ENCODE results near the gene PEPD.

PEPD gene

DNA sequence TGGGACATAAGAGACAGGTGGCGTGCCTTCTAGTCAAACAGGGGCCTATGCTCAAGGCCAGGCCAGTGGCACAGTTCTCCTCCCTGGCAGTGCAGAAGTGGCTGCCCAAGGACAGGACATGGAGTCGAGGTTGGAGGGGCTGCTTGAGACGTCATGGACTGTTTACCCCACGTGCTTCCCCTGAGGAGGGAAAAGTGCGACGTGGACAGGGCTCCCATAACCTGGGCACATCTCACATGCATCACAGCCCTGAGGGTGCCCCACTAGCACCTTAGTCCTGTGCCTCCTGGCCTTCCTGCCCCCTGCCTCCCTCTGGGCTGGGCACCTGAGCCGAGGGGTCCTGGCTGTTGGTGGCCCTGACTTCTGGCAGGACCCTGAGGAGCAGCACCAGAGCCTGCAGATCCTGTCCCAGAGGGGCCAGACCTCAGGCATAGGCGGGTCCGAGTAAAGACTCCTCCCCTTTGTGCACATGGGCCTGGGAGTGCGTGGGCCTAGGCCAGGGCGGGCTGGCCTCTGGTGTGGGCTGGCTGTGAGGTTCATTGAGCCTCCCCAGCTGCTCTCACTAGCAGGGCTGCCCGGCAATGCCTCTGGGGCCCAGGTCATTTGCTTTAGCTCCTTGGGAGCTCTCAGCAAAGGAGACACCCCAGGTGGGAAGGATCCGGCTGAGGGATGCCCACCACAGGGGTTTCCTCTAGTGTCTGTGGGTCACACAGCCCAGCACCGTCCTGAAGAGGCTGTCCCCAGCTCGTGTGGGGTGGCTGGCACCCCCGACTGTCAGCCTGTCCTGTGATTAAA, 82.4 kb downstream of the PEPD start:
- DNase-seq (ENCODE audit: low read depth): no peak

DNA sequence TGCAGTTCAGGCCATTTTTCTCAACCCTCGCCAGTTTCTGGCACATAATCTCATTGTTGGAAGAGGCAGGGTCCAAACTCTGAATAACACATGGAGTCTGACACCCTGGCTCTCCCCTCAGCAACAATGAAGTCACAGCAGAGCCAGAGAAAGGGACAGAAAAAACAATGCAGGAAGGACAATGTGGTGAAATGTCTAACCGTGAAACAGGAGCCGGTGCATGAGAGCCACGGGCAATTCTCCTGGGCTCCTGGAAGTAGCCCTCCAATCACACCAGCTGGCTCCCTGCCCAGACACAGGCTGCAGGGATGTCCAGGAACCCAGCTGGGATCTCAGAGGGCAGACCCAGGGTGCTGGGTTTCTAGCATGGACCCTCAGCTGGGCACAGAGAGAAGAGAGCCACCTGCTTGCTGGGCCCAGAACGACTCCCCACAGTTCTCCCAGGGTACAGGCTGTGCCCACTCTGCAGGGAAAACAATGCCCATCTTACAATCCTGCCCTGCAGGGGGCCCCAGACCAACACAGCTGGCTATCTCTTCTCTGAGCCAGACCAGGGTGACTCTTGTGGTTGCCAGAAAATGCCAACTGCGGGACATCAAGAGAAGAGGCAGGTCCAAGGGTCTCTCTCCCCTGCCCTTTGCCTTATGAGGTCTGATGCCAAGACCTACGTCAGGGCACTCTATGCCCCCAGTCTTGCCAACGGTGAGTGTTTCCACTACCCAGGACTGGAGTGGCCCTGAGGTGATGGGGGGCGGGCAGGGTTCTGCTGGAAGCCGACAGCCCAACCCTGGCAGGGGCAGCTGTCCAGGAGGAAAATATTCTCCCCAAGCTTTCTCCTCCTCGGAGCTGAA, 83.5 kb downstream of the PEPD start:
- DNase-seq (ENCODE audit: low read depth): no peak

DNA sequence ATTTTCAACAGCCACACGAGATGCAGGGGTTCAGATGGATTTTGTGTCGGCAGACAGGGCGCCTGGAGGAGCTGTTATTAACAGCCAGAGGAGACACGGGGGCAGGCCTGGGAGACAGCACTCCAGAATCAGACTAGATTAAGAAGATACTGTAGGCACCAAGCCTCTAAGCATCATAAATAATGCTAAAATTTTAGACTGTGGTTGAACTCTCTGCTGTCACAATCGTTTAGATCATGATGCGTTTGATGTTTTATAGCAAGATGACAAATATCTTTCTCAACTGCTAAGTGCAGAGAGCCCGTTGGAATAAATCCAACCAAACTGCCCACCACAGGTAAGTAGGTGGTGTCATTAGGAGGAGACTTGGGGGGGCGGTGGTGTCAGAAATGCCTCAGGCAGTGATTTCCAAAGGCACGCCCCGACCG, 84.2 kb downstream of the PEPD start:
- no peak for DNase-seq (ENCODE audit: low read depth)

DNA sequence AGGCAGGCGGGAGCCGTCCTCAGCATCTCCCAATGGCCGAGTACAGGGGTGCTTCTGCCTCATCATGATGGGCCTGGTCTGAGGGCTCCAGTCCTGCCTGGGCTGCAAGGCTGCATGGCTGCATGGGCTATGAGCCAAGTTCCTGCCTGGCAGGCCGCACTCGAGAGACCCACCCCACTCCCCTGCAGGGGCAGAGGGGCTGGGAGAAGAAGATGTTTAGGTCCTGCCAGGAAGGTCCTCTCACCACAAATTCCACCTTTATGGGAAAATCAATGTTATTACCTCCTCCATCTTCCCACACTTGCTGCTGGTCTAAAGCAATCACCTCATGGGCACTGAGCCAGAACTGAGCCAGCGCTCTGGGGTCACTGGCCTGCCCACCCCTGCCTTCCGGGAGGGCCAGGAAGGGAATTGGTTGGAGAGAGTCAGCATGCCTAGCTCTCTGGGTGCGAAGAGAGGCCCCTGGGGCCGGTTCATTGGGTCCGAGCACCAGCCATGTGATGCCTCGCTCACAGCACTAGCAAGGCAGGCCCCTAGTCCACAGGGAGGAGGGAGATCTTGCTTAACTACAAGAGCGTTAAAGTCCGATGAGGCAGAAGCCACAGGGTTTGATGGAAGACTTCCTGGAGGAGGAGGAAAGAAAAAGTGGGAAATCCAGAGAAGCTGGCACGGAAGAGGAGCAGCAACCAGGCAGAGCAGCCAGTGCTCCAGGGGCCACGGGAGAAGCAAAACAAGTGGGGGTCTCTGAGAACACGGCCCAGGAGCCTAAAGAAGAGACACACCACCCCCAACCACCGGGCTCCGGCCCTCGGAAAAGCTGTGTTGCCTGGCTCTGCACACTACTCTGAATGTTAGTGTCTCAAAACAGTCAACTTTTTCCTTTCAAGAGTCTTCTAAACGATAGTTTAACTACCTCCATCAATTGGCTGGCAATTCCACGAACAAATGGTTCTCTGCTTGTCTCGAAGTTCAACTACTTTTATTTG, 84.9 kb downstream of the PEPD start:
- DNase-seq (ENCODE audit: low read depth): no peak

DNA sequence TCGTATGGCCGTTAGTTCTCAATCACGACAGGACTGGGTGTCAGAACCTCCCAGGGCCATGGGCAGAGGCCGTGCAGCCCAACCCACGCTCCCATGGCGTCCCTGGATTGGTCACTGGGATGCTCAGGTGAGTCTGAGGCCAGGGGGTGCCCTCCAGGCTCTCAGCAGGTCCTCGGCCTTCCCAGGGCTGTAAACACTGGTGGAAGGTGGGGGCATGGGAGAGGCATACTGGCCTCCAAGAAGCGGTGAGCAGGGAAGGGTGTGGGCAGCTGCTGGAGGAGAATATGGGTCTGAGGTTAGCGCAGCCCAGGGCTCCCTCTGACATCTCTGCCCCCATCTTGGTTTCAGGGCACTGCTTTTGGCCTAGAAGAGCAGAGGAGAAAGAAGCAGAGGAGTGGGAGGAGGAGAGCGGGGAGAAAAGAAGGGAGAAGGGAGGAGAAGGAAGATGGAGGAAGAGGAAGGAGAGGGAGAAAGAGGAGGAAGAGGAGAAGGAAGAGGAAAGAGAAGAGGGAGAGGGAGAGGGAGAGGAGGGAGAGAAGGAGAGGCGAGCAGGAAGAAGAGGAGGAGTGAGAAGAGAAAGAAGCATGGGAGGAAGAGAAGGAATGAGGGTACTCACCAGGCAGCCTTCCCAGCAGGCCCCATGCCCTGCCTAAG, 85.8 kb downstream of the PEPD start:
- DNase-seq (ENCODE audit: low read depth): no peak

DNA sequence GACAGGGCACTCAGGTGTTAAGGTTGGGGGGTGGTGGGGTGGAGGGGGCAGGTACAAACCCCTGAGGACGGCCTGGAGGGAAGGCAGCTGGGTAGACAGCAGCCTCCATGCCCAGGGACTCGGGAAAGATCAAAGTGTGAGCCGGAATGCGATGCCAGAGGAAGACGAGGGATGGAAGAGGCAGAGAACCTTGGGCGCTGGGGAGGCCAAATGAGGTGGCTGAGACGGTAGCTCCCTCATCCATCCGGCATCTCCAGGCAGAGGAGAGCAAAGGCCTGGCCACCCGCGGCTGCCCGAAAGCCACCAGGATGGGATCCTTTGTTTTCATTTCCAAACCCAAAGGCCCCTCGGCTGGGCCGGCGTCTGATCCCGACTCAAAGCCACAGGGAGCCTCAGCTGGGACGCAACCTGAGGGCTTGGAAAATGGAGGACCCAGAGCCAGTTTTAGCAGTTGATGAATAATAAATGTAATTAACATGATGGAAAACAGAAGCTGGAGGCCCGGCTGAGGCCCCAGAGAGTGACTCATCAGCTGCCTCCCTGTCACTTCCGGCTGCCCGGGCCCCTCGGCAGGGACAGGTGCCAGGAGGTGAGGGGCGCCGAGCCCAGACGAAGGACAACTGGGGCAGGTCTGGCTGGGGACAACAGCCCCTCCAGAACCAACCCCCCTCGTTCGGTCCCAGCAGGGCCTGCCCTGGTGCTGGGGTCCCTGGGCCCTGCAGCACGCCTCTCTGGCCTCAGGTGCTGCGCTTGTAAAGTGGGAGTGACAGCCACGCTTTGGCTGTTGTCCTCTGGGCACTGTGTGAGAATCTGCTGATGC, 86.5 kb downstream of the PEPD start:
- DNase-seq (ENCODE audit: low read depth): peak; percentile 30

DNA sequence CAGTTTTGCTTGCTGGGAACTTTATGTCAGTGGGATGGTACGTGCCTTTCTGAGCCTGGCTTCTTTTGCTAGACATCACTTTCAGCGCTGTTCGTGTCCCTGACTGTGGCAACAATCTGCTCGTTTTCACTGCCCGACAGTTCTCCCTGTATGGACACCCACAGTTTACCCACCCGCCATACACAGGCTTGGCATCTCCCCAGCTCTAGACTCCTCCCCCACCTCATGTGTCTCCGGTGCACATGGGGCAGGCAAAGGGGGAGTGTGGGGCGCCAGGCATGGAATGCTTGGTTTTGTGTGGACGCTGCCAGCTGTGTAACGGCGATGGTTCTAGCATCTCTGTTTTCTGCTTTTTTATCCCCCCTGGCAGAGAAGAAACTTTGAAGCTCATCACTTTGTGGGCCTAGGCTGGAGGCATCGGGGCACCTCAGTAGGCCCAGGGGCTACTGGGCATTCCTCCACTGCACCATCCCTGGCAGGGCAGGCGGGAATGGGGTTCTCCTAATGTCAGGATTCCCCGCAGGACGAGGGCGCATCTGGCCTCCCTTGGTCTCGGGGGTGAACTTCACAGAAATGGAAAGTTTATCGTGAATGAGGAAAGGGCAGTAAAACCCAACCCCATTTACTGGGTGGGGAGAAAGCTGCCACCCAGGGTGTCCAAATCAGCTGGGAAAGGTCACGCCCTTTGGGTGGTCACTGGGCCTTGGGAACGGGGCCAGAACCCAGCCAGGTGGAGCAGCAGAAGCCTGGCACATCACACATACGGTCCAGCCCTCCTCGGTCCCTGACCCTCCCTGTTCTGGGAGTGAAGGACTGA, 87.3 kb downstream of the PEPD start:
- DNase-seq (ENCODE audit: low read depth): no peak

DNA sequence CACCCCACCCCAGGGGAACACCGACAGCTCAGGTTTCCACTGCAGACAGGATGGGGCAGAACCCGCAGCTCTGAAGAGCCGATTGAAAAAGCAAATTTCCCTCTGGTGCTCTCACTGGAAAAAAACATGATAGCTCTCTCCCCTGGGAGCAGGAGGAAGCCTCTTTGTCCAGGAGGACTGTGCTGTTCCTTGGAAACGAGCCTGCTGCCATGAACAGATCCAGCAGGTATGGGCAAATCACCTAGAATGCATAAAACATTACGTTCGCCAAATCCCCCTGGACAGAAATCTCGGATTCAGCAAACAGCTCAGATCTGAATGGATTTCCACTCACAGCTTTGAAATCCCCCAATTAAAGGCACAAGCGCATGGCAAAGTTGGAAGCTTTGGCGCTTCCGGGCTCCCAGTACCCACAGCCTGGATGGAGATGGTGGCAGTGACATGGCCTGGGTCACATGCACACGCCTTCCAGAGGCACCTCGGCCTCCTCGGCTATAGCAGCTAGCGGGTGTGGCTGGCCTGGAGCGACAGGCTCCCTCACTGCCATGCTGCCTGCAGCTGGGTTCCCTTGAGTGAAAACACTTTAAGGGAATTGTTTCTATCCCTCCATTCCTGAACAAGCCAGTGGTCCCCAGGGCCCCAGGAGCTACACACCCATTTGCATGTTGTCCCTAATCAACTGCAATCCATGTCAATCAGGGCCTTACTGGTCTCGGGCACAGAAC, 89.0 kb downstream of the PEPD start:
- DNase-seq (ENCODE audit: low read depth): no peak

DNA sequence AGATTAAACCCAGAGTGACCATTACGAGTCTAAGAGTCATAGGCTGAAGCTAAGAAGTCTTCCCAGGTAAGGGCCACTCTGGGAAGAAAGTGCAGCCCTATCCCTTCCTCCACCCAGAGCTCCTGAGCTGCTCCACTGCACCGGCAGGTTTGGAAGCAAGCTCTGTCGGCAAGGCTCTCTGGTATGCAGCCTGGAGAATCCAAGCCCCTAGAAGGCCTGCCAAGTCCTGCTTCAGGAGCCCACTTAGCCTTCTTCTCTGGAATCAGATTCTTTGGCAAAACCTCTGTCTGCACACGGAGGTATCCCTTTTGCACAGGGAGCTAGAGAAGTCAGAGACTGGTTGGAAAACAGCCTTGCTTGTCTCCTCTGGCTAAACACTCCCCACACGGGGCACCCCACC, 89.6 kb downstream of the PEPD start:
- no peak for DNase-seq (ENCODE audit: low read depth)

DNA sequence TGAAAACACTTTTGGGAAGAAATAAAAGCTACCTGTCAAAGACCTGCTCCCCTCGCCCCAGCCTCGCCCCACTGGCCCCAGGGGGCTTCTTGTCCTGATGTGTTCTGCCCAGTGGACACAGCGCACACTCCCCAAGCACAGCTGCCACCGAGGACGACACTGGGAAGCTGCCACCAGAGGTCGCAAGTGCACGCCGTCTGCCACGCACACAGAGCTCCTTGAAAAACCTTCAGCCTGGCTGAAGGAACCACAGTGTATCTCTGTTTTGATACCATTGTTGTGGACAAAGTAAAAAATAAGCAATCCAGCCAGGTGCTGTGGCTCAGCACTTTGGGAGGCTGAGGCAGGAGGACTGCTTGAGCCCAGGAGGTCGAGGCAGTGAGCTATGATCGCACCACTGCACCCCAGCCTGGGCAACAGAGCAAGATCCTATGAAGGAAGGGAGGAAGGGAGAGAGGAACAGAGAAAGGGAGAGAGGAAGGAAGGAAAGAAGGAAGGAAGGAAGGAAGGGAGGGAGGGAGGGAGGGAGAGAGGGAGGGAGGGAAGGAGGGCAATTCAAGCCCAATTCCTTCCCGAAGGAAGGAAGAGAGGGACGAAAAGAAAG, 90.8 kb downstream of the PEPD start:
- peak; percentile 69 for DNase-seq (ENCODE audit: low read depth)

DNA sequence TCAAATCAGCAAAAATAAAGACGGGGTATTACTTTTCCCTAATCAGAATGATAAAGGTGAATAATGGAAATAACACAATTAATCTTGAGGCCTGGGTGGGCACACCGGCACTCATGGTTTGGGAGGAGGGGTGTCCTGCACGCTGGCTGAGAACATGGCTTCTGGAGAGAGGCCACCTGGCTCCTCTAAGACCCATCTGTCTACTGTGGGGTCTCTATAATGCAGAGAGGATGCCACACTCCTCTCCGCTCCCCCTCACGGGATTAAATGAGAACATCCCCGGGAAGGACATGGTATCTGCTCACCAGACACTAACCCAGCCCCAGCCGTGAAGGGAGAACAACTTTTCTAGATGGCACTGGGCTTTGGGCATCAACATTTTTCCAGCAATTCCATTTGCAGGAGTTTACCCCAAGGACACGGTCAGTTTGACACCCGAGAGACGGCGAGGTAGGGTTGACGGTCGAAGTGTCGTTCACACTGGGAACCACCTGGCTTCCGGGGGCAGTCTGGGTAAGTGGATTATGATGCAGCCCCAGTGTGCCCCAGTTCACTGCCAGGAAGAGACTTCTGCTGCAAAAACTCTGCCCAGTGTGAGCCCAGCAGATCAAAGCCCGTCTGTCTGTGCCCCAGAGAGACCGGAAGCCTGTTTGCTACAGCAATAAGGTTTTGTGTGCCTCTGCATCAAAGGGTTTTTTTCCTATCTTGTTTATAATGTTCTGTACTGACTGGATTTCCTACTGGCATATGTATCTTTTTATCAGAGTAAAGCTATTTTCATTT, 91.5 kb downstream of the PEPD start:
- no peak for DNase-seq (ENCODE audit: low read depth)

DNA sequence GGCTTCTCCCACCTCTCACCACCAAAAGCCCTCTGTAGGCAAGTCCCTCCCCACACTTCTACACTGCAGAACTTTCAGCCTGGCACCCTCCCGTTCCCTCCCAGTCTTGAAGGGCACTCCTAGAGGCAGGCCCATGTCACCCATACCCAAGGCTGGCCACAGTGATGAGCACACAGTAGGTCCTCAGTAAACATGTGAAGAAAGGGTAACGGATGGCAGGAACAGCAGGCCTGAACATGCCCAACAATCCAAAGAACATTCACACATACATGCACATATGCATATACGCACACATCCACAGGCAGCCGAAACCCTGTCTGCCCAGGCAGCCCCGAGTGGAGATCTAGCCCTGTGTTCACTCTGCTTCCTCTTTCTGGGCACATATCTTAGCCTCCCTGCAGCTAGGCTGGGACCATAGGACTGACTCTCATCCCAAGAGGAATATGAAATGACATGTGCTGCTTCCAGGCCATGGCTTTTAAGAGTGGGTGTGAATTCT, 92.9 kb downstream of the PEPD start:
- DNase-seq (ENCODE audit: low read depth): no peak

DNA sequence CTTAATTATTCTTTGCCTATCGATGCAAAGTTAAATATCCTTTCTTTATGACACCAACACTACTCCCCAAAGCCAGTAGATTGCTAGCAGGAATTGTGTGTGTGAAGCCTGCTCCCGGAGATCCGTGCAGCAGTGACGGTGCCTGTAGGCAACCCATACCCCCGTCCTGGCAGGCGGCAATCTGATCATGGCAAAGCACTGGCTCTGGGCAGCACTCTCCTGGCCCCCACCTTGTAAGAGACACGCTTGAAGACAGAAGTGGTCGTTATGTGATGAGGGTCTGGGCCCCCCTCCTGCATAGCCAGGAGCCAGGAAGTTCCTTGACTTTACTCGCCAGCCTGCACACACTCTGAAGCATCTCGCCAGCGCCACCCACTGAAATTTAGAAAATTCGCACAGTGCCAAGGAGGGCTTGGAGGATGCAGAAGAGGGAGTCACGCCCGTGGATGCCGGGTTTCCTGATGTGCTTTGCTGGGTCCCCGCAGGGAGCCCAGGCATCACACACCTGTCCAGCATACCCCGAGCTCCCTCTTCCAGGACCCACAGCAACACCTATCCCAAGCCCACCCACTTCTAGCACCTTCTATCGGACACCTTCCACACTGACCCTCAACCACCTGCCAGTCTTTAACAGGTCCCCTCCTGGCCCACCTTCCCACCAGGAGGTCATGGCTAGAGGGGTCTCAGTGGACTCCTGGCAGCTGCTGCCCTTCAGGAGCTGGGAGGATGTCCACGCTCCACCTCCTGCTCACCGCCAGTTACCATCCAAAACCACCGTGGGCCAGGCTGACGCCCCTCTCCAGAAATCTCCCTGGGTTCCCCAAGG, 93.6 kb downstream of the PEPD start:
- DNase-seq (ENCODE audit: low read depth): no peak

DNA sequence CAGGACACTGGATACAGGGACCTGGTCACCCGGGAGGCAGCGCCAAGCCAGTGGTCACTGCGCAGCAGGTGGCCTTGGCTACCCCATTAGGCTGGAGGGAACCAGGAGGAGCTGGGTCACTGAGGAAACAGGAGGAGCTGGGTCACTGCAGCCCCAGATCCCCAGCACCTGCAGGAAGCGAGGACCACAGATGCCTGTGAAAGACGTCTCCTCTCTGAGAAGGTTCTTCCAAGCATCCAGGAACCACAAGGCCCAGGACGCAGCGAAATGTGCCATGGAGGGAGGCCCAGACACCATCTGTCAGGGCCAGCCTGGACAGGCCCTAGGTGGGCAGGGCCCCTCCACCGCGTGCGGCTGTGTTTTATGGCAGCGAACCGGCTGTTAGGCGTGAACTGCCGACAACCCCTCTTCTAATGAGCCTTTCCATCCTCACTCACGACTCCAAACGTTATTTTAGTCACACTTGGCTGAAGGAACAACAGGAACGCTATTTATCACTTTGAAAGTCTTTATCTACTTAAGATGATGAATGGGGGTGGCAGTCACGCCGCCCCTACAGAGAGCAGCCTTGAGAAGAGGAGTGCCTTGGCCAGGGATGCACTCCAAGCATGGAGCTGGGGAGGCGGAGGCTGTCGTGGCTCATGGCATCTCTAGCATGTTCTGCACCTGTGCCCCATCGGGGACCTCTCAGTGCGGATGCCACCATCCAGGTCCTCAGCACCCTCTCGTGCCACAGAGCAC, 94.8 kb downstream of the PEPD start:
- DNase-seq (ENCODE audit: low read depth): no peak

DNA sequence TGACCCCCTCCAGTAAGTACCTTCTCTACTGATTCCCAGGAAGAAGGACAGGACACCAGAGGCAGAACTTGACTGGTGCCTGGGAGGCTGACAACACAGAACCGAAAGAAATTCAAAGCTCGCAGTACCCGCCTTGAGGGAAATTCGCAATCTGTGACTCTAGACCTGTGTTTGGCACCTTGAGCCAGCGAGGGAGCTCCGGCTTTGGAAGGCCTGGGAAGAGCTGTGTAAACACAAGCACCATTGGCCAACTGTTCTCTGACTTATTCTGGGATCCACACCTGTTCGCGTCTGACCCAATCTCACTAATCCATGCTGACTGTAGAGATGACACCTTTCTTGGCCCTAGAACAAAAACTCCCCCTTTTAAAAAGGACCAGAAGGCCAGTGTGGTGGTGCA, 97.4 kb downstream of the PEPD start:
- DNase-seq (ENCODE audit: low read depth): no peak
